K562 (cell line): ENCODE measurements around the gene LRRK1. TPM values are rescaled to one million over a fixed set of nuclear protein-coding genes. Genes with fewer than 3 reads are reported as not detected.
A peak's percentile ranks its signal among the peaks of the same experiment; 100 is the strongest.

Source experiments
- CBX8 ChIP-seq: fragments of 200-600 bp; sonication (generic); IDR thresholded peaks from 2 replicates; pipeline ENCODE4 v1.6.1; 2012; ENCODE audit warnings: borderline replicate concordance, mixed run types, low read depth, mild to moderate bottlenecking, moderate library complexity, mixed read lengths, low read length, control low read depth, inconsistent platforms; ENCODE audit not compliant: poor library complexity, severe bottlenecking; ENCODE audit errors: extremely low read depth
- CHD7 ChIP-seq: fragments of 200-600 bp; sonication (generic); IDR thresholded peaks from one replicate; pipeline ENCODE4 v1.6.1; 2012; ENCODE audit warnings: mild to moderate bottlenecking, low read depth, low read length, inconsistent platforms
- DDX20 ChIP-seq: fragments of 450-650 bp; IDR thresholded peaks from 2 replicates; pipeline ENCODE4 v1.6.1; 2016; ENCODE audit warnings: missing genetic modification characterization, low read depth, mild to moderate bottlenecking, missing compliant biosample characterization, moderate library complexity
- FOSL1 ChIP-seq: fragments of 200-800 bp; sonication (Bioruptor generic); conservative IDR thresholded peaks from 2 replicates; pipeline ENCODE4 v1.6.1; 2016; ENCODE audit warnings: missing genetic modification characterization, missing compliant biosample characterization
- HDAC8 ChIP-seq: fragments of 450-650 bp; IDR thresholded peaks from 2 replicates; pipeline ENCODE4 v1.6.1; 2016; ENCODE audit warnings: mild to moderate bottlenecking, missing genetic modification characterization, moderate library complexity, missing compliant biosample characterization
- NELFE ChIP-seq: IDR thresholded peaks from 2 replicates; pipeline ENCODE4 v1.6.1; 2011; ENCODE audit warnings: mild to moderate bottlenecking; ENCODE audit not compliant: insufficient read depth, insufficient read length
- SMAD4 ChIP-seq: fragments of 250-450 bp; sonication (Bioruptor Pico); conservative IDR thresholded peaks from 2 replicates; pipeline ENCODE4 v1.8.0; 2021; ENCODE audit warnings: inconsistent platforms, mild to moderate bottlenecking, moderate library complexity
- ZNF124 ChIP-seq: sonication (generic); formaldehyde crosslinking; IDR thresholded peaks from 2 replicates; pipeline ENCODE4 v1.8.1; 2022; ENCODE audit warnings: missing genetic modification reagents
- polyA plus RNA-seq, 8 experiments: library from polyadenylated mRNA; depleted of rRNA in 4 of 8; stranded (reverse) in 5 of 8; unstranded in 3 of 8; fragments of >200 nt; fragmentation: Nextera tagmentation in 2 of 8; fragmentation: Illumina TruSeq in 1 of 8; extraction: Ambion mirVana in 2 of 8; extraction: Trizol in 1 of 8; gene quantifications; 2 replicates each; pipeline versions ENCODE4 v1.2.1 to v1.2.3, GENCODE V29; 2011 to 2014; ENCODE audit warnings: inconsistent platforms in 1 of 8, missing spikeins in 1 of 8
- total RNA-seq, 7 experiments: library from RNA; depleted of rRNA in 6 of 7; stranded (reverse); fragments of >200 nt in 6 of 7; fragmentation: Illumina TruSeq in 2 of 7; extraction: Trizol in 2 of 7; gene quantifications; 2 replicates each; pipeline versions ENCODE4 v1.2.1 to v1.2.3, GENCODE V29; 2011 to 2021; ENCODE audit warnings: low replicate concordance in 1 of 7
- TF ChIP-seq, protein P1 (sequence below): fragments of 250-450 bp; sonication (Bioruptor Pico); IDR thresholded peaks from 2 replicates; pipeline ENCODE4 v1.4.0; 2020

Gene LRRK1
- total and polyA plus RNA-seq, 9 of the 15 experiments (the other 6 are each of a cell fraction or from before 2014, with no cell fraction given): 0.01 to 1.5 (median 0.11) TPM

DNA sequence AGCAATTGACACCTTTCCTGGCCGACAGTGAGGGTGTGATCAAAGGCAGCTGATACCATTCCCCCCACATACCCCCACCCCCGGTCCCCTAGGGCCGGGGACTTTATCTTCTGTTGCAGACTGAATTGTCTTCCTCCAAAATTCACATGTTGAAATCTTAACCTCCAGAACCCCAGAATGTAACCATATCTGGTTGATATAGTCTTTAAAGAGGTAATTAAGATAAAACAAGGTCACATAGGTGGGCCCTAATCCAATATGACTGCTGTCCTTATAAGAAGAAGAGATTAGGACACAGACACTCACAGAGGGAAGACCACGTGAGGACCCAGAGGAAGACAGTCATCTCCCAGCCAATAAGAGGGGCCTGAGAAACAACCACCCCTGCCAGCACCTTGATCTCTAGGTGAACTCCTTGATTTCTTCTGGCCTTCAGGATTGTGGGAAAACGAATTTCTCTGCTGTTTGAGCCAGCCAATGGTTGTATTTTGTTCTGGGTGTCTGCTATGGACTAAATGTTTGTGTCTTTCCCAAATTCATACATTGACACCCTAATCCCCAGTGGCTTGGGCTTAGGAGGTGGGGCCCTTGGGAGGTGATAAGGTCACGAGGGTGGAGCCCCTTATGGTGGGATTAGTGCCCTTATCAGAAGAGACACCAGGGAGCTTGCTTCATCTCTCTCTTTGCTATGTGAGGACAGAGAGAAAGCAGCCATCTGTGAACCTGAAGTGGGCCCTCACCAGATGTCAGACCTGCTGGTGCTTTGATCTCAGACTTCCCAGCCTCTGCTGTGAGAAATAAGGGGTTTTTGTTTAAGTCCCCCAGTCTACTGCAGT lies 188.7 kb downstream of the LRRK1 start (continued):
- TF ChIP-seq, protein P1, sequence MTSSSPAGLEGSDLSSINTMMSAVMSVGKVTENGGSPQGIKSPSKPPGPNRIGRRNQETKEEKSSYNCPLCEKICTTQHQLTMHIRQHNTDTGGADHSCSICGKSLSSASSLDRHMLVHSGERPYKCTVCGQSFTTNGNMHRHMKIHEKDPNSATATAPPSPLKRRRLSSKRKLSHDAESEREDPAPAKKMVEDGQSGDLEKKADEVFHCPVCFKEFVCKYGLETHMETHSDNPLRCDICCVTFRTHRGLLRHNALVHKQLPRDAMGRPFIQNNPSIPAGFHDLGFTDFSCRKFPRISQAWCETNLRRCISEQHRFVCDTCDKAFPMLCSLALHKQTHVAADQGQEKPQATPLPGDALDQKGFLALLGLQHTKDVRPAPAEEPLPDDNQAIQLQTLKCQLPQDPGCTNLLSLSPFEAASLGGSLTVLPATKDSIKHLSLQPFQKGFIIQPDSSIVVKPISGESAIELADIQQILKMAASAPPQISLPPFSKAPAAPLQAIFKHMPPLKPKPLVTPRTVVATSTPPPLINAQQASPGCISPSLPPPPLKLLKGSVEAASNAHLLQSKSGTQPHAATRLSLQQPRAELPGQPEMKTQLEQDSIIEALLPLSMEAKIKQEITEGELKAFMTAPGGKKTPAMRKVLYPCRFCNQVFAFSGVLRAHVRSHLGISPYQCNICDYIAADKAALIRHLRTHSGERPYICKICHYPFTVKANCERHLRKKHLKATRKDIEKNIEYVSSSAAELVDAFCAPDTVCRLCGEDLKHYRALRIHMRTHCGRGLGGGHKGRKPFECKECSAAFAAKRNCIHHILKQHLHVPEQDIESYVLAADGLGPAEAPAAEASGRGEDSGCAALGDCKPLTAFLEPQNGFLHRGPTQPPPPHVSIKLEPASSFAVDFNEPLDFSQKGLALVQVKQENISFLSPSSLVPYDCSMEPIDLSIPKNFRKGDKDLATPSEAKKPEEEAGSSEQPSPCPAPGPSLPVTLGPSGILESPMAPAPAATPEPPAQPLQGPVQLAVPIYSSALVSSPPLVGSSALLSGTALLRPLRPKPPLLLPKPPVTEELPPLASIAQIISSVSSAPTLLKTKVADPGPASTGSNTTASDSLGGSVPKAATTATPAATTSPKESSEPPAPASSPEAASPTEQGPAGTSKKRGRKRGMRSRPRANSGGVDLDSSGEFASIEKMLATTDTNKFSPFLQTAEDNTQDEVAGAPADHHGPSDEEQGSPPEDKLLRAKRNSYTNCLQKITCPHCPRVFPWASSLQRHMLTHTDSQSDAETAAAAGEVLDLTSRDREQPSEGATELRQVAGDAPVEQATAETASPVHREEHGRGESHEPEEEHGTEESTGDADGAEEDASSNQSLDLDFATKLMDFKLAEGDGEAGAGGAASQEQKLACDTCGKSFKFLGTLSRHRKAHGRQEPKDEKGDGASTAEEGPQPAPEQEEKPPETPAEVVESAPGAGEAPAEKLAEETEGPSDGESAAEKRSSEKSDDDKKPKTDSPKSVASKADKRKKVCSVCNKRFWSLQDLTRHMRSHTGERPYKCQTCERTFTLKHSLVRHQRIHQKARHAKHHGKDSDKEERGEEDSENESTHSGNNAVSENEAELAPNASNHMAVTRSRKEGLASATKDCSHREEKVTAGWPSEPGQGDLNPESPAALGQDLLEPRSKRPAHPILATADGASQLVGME (CRISPR knock-in tag): no peak
- no peak for TF ChIP-seq HDAC8 (tag)
- TF ChIP-seq DDX20 (tag): no peak
- no peak for TF ChIP-seq ZNF124 (CRISPR knock-in tag)
- TF ChIP-seq CHD7: no peak
- peak; percentile 77 for TF ChIP-seq SMAD4 (CRISPR knock-in tag)
- peak; percentile 49; the same call in 1 of the 2 replicates for TF ChIP-seq FOSL1 (tag)
- no peak for TF ChIP-seq NELFE
- no peak for TF ChIP-seq CBX8
